ENCODE measurements around the gene APOH.

The APOH gene

DNA sequence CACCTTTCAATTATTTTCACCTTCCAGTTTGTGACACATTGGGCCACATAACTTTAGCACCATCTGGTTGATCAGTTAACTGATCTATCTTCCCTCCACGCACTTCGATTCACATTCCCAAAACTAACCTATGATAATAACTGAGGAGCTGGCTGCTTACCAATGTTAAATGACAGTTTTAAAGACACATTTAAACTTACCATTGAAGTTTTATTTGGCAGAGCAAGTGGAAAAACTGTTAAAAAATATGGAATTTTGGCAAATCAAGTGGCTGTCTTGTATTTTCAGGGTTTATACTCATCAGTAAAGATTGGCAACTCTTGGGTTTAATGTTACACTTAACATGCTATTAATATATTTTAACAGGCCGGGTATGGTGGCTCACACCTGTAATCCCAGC, 5.4 kb upstream of the APOH start:
- no peak for DNase-seq (ENCODE audit: low read depth in 2 of 2)

DNA sequence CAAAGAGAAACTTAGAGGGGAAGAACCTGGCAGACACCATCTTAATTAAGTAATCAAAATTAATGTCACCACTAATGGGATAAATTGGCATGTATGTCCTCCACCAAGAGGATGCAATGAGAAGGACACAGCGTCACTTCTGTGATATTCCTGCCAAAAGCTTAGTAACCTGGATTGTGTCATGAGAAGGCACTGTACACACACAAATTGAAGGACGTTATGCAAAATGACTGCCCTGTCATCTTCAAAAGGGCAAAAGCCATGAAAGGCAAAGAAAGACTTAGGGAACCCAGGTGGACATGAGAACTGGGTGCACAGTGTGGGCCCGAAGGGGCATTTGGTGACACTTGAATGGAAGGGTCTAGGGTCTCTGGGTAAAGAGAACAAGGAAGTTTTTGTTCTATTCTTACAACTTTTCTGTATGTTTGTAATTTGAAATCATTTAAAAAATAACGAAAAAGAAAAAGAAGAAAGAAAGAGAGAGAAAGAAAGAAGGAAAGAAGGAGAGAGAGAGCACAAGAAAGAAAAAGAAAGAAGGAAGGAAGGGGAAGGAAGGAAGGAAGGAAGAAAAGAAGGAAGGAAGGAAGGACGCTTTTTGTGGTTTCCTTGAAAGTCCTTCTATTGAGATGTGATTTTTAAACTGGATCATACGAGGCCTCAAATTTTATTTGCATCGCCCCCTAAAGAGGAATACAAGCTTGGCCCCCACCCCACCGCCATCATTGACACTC, 4.0 kb upstream of the APOH start:
- no peak for DNase-seq (ENCODE audit: low read depth in 2 of 2)

DNA sequence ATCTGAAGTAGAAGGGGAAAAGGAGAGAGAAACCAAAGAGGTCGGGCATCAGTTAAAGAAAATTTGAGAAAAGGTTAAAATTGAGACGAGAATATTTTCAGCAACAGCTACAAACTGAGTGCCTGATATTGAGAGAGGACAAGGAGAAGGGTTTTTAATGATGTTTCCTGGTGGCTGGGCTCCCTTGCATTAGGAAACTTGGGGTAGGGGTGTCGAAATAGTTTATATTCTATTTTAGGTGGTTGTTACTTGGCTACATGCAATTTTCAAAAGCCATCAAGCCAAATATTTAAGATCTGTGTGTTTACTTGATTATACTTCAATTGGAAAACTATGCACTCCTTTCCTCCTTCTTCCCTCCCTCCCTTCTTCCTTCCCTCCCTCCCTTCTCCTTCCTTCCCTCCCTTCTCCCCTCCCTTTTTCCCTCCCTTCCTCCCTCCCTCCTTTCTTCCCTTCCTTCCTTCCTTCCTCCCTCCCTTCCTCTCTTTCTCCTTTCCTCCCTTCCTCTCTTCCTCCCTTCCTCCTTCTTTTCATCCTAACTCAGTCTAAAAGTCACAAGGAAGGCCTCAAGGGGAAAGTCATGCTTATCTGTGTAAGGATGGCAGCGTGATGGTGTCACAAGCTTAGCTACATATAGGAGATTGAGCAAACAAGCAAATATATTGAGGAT, 1.8 kb upstream of the APOH start:
- DNase-seq (ENCODE audit: low read depth in 2 of 2): no peak

DNA sequence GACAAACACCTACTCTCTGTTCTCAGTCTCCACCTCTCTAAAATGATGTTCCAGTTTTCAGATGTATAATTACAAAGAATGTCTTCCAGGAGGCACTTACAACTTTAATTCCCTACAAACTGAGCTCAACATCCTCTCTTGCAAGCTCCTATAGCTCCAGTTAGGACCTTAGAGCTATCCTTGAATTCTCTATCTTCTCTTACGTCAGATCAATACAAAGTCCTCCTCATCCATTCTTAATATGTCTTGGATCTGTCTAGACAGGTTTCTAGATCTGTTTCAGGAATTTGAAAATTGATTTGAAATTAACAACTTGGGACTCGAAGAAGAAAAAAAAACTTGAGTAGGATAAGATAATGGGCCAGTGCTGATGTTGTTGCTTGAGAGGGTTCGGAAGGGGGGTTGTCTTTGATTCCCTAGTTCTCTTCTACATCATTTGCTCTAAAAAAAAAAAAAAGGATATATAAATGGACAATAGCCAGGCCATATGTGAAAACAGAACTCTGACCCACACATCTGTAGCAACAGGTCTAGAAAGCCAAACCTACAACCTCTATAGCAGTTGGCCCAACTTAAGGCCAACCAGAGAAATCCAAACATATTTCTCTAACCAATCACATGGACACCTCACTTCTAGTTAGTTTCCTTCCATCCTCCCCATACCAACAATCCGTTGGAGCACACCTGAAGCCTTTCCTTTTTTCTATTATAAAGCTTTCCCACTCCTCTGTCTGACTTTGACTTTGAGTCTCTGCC, 746 bp upstream of the APOH start:
- DNase-seq (ENCODE audit: low read depth in 2 of 2): no peak

DNA sequence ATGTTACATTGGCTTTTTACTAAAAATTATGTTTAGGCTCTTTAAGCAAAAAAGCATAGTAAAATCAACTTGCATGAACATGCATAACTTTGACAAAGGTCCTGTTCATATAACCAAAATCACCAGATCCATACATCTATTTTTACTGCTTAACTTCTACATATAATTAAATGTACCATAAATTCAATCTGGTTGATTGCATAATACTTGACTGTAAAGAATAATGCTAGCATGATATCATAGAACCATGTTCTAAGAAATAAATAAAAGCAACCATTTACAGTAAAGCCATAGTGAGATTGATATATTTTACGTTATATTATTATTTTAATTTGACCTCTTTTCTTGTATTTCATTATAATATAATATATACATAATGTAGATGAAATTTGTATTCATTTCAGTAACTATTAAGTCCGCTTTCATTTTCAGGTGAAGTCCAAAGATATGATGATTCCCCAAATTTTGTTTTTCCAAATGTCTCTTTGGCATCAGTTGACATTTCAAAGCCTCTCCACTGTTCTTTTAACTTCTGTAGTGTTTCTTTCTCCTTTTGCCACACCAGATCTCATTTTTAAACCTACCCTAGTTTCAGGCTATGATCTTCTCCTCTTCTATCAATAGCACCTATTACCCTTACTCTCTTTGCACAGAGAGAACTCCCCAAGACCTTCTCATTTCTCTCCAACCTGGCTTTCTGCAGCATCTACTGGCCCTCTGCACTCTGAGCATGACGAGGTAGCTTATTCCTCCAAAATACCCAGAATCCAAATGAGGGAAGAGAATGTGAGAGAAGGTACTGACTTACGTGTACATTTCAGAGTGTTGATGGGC, 1.8 kb downstream of the APOH start:
- no peak for DNase-seq (ENCODE audit: low read depth in 2 of 2)

DNA sequence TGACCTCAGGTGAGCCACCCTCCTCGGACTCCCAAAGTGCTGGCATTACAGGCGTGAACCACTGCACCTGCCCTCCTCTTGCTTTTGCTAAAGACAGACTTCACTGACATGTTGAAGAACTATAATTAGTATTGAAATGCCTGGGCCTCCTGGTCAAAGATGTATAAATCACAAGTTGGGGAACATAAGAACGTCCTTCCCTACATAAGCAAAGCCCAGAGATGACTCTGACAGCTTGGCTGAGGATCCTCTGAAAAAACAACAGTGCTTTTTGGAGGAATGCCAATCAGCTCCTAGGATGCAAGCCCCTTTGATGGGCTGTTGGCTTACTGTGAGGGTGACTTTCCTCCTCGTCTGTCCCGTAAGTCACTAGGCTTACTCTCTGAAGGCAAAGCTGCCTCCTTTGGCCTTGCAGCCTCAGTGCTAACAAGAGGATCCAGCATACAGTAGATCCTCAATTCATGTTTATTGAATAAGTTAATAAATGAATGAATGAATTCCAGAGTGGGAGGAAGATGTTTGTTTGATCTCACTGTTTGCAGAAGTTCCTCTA, 6.3 kb downstream of the APOH start:
- DNase-seq (ENCODE audit: low read depth in 2 of 2): no peak

DNA sequence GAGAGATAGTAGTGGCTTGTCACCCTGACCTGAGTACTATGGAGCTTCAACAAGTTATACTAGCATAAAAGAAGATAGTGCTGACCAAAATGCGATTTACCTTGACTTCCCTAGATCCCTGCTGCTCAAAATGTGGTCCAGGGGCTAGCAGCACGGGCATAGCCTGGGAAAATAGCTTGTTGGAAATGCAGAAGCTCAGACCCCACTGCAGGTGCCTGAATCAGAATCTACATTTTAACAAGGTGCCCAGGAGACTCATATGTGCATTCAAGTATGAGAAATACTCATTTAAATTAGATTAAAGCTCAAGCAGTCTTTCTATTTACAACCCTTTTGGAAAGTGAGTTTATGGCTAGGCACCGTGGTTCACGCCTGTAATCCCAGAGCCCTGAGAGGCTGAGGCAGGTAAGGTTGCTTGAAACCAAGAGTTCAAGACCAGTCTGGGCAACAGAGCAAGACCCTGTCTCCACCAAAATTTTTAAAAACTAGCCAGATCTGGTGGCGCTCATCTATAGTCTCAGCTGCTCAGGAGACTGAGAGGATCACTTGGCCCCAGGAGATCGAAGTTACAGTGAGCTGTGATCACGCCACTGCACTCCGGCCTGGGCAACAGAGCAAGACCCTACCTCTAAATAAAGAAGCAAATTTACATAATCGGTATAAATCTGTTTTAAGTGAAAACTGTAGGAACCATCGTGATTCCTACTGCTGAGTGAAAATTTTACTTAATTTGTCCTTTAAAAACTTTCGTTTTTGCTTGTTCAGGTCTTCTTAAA, 7.3 kb downstream of the APOH start:
- DNase-seq (ENCODE audit: low read depth in 2 of 2): no peak

DNA sequence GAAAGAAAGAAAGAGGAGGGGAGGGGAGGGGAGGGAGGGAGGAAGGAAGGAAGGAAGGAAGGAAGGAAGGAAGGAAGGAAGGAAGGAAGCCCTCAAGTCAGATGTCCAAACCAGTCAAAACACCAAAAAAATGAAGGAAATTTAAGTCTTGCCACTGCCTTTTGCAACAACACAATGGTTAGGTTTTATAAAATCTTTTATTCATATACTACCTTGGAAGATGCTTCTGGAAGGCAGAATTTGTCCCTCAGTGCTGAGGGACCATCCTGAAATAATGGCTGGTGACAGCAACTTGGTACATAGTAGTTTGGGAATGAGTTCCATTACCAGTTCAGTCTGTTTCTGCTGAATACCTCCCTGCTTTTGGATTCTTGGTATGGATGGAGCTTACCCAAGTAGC, 7.9 kb downstream of the APOH start:
- no peak for DNase-seq (ENCODE audit: low read depth in 2 of 2)

DNA sequence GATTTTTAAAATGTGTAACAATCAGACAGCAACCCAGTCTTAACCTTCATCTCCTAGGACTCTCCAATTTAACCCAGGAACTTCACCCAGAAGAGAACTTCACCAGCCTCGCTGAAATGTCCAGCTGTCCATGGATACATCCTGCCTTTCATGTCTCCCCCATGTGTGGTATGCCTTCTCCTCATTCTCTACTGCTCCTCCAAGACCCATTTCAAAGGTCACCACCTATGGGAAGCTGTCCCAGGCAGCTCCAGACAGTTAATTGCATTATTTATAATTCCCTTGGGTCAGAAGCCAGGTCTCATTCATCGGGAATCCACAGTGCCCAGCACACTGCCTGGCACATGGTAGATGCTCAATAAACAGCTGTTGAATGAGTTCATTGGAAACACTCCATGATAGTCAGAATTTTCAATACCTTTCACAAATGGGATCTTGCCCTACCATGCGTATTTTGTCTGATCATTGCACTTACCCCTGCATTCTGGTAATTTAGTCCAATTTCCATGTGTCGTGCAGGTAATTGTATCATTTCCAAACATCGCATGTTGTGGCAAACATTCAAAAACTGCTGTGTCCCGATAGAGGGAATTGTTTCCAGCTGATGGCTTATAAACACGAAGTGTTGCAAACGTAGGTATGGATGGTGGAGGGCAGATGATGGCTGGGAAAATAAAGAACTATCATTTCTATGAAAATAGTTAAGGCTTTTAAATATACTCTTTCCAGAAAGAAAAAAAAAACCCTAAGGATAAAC, 9.0 kb downstream of the APOH start:
- no peak for DNase-seq (ENCODE audit: low read depth in 2 of 2)

DNA sequence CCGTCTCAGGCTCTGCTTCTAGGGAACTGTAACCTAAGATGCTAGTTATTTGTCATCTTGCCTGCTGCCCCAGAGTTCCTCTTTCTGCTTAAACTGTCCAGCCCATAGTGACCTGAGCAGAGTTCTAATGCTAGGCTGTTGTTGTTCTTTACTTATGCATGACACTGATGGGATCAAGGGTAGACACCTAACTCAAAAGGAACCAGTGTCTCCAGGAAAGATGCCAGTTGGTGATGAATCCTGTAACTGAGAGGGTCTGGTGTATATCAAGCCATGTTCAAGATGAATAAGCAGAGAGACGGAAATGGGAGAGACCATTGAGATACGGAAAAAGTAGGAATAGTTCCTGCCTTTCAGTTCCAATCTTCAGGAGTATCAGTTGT, 13.7 kb downstream of the APOH start:
- no peak for DNase-seq (ENCODE audit: low read depth in 2 of 2)

DNA sequence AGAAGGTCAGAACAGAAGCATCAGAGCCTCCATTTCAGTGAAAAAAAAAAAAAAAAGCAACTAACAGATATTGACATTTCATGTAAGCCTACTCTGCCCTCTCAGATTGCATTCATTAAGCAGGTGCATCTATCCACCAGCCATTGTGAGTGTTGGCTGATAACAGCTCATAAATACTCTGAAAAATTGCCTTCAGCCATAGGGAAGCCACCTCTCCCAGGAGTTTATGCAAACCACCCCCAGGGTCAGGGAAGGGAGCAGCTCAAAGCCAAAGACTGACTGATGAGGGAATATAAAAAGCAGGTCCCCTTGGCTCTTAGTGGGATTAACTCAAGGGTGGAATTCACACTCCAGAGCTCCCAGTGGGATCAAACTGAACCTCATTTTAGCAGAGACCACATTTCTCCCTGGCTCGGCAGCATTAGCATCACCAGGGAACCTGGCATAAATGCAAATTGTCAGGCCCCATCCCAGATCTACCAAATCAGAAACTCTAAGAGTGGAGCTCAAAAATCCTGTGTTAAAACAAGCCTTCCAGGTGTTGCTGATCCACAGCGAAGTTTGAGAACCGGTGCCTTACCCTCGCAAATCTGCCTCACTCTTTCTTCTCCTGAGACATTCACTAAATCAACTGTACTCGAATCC, 14.2 kb downstream of the APOH start:
- DNase-seq (ENCODE audit: low read depth in 2 of 2): no peak

DNA sequence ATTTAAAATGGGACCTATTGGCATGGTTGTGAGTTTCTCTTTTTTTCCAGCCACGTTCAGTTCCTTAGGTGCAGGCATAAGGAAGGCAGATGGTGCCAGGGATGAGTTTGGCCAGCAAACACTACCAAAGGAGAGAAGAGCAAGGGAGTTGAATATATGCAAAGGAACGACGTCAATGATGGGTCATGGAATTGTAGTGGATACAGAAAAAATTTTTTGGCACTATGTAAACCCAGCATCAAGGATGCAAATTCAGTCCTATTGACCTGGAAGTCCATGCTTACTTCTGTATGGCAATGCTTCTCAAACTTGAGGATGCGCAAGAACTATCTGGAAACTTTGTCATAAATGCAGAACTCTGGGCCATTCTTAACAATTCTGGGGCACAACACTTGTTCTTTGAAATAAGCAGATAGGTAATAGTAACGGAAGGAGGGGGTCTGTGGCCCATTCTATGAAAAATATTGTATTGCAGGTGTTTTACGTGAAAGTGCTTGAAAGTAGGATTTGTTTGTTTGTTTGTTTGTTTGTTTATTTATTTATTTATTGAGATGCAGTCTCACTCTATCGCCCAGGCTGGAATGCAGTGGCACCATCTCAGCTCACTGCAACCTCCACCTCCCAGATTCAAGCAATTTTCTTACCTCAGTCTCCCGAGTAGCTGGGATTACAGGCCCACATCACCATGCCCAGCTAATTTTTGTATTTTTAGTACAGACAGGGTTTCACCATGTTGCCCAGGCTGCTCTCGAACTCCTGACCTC, 18.0 kb downstream of the APOH start:
- DNase-seq (ENCODE audit: low read depth in 2 of 2): no peak

DNA sequence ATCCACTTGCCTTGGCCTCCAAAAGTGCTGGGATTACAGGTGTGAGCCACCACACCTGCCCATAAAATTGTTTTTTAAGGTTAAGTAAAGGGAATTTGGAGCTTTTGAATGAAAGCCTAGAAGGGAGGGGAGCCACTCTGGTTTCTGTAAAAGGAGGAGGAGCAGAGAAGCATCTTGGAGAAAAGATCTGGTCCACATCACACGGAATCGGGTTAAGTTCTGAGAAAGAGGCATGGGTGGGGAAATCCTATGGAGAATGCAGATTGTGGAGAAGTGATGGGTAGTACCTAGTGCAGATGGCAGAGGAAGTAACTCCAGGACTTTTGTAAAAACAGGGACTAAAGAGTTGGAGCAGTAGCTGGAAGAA, 19.0 kb downstream of the APOH start:
- no peak for DNase-seq (ENCODE audit: low read depth in 2 of 2)

DNA sequence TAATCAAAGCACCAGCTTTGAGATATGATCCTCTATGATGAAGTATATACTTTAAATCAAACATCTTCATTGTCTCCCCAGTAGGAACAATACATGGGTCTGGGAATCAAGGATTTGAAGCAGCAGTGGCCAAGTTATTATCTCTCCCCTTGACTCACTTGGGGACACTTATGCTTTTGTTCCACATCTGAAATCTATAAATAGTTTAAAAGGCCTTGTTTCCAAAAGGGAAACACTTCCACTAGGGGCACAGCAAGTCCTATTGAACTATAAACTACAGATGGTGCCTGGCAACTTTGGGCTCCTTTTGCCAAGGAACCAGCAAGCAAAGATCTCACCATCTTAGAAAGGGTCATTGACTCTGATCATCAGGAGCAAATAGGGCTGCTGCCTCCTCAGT, 21.3 kb downstream of the APOH start:
- no peak for DNase-seq (ENCODE audit: low read depth in 2 of 2)

DNA sequence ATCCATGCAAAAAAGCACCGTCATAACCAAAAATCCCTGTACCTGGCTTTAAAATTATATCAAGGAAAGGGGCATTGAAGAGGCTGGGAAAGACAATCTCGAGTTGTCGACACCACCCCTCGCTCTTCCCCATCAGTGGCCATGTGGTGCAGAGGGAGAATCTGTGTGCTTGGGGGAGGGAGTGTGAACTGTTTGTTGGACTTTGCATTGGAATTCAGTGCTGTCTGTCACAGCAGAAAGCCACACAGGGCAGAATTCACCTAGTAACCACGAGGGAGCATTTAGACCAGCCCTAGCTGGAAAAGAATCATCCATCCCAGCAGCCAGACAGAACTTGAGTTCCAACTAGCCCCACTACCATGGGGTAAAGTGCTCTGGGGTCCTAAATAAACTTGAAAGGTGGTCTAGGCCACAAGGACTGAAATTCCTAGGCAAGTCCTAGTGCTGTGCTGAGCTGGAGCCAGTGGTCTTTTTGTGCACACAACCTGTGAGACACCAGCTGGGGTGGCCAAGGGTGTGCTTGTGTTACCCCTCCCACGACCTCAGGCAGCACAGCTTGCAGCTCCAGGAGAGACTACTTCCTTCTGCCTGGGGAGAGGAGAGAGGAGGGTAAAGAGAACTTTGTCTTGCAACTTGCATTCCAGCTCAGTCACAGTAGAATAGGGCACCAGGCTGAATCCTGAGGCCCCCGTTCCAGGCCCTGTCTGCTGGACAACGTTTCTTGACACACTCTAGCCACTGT, 25.8 kb downstream of the APOH start:
- no peak for DNase-seq (ENCODE audit: low read depth in 2 of 2)

DNA sequence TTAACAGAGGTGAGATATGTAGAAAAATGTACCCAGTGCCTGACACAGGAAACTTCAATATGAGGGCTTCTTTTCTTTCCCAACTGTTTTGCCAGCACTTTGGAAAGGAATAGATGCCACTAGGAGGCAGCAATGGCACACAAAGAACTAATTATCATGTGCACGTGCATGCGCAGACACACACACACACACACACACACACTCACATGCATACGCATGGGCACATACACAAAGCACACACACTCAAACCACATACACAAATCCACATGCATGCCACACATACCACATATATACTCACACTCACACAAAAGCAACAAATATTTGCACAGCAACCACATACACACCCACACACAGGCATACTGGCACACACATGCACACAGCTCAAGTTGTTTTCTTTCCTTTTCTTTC, 28.5 kb downstream of the APOH start:
- DNase-seq (ENCODE audit: low read depth in 2 of 2): peak; percentile 8 to 10

DNA sequence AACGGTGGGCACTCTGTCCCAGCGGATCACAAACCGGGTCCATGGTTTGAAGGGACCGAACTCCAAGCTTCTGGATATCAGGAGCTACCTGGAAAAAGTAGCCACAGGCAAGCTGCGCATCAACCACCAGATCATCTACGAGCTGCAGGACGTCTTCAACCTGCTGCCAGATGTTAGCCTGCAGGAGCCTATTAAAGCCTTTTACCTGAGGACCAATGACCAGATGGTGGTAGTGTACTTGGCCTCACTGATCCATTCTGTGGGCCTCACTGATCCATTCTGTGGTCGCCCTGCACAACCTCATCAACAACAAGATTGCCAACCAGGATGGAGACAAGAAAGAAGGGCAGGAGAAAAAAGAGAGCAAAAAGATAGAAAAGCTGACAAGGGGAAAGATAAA, 31.0 kb downstream of the APOH start:
- no peak for DNase-seq (ENCODE audit: low read depth in 2 of 2)

DNA sequence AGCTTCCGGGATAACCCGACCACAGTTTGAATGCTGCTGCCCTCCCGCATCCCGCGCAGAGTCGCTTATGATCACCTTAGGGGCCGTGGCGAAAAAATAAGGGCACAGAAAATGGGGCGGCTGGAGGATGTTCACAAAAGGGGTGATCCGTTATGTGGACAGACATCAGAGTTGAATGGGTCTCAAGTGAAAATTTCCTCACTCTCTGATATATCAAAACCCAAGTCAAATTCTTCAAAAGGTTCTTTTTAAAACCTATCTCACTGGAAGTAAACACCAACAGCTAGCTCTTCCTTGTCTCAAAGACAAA, 36.9 kb downstream of the APOH start:
- no peak for DNase-seq (ENCODE audit: low read depth in 2 of 2)

Measured in stimulated activated CD4-positive, alpha-beta T cell treated with anti-CD3 and anti-CD28 coated beads, Interleukin-1b, Interleukin-23, amount 100 ng/mL, for 1 hour (primary cell).